A673 (cell line): ENCODE data around the gene SCNN1A. TPM values are rescaled to one million over a fixed set of nuclear protein-coding genes. Genes with fewer than 3 reads are reported as not detected.

ENCODE experiments used
- BruUV-seq: library from RNA; stranded (reverse); fragments of 400-500 nt; replicated peaks from 2 replicates; lab custom pipeline; 2021; lab: Mats Ljungman, UMichigan
- CTCF ChIA-PET: fragments of 300-600 bp; sonication (Branson Sonifier 250); formaldehyde crosslinking; loops from one replicate; lab custom pipeline; 2022; ENCODE audit warnings: antibody characterized with exemption; lab: Charles Lee
- POLR2A ChIA-PET: fragments of 300-600 bp; sonication (Branson Sonifier 250); formaldehyde crosslinking; loops from one replicate; lab custom pipeline; 2022; ENCODE audit warnings: antibody characterized with exemption; ENCODE audit not compliant: low non-redundant PET; lab: Charles Lee
- DNase-seq: peaks from one replicate; pipeline ENCODE4 v3.0.0-alpha.2; 2015; ENCODE audit warnings: low spot score
- H3K27ac ChIP-seq: fragments of 200-600 bp; sonication (generic); 2 replicates; pipeline ENCODE4 v1.5.1; 2016; ENCODE audit warnings: mixed run types, low read depth, mild to moderate bottlenecking, mixed read lengths, antibody characterized with exemption, low read length; ENCODE audit not compliant: poor library complexity, severe bottlenecking
- H3K27me3 ChIP-seq: fragments of 200-600 bp; sonication (generic); replicated peaks from 2 replicates; pipeline ENCODE4 v1.6.1; 2017; ENCODE audit warnings: mixed run types, low read depth, mild to moderate bottlenecking, mixed read lengths, antibody characterized with exemption, low read length; ENCODE audit not compliant: insufficient read depth, poor library complexity
- H3K36me3 ChIP-seq: fragments of 200-600 bp; sonication (generic); 2 replicates; pipeline ENCODE4 v1.6.1; 2016; ENCODE audit warnings: mixed run types, mild to moderate bottlenecking, mixed read lengths, antibody characterized with exemption, low read length; ENCODE audit not compliant: insufficient read depth, poor library complexity, severe bottlenecking
- H3K4me1 ChIP-seq: fragments of 200-600 bp; sonication (generic); 2 replicates; pipeline ENCODE4 v1.6.1; 2017; ENCODE audit warnings: mixed run types, mild to moderate bottlenecking, mixed read lengths, antibody characterized with exemption, low read length; ENCODE audit not compliant: insufficient read depth, poor library complexity, severe bottlenecking
- H3K4me3 ChIP-seq: fragments of 200-600 bp; sonication (generic); 2 replicates; pipeline ENCODE4 v1.5.1; 2016; ENCODE audit warnings: low read depth, mixed run types, mild to moderate bottlenecking, mixed read lengths, low read length; ENCODE audit not compliant: poor library complexity, severe bottlenecking
- H3K9me3 ChIP-seq: fragments of 200-600 bp; sonication (generic); 2 replicates; pipeline ENCODE4 v1.6.1; 2016; ENCODE audit warnings: mixed run types, low read depth, mild to moderate bottlenecking, mixed read lengths, antibody characterized with exemption, low read length; ENCODE audit not compliant: poor library complexity, severe bottlenecking
- CTCF ChIP-seq: fragments of 300-800, 200-600 bp; sonication (generic); conservative IDR thresholded peaks from 2 replicates; pipeline ENCODE4 v1.5.1; 2017; ENCODE audit warnings: low read depth, mild to moderate bottlenecking, antibody characterized with exemption, low read length, moderate library complexity, mixed read lengths
- EZH2 ChIP-seq: fragments of 200-600 bp; sonication (generic); IDR thresholded peaks from 2 replicates; pipeline ENCODE4 v1.6.1; 2017; ENCODE audit warnings: borderline replicate concordance, low read depth, mild to moderate bottlenecking, mixed read lengths, antibody characterized with exemption, low read length; ENCODE audit not compliant: poor library complexity, severe bottlenecking
- intact Hi-C: fragments of 100-400 bp; cut with micrococcal nuclease; formaldehyde crosslinking; loops from one replicate; pipeline ENCODE4 v1.10.0; 2022; ENCODE audit not compliant: unreplicated experiment
- total RNA-seq: library from RNA; stranded (reverse); gene quantifications from 2 replicates; pipeline ENCODE4 v1.2.3, GENCODE V29; 2021

Gene SCNN1A
- total RNA-seq, 1 experiment from 2014 or later = not detected

- intact Hi-C loops = no loop called here
Measured at GRCh38 chr12:6333566-6333965, 41.8 kb downstream of the SCNN1A start.

GRCh38 chr12:6333029-6333428 lies 42.3 kb downstream of the SCNN1A start:
- Histone ChIP-seq H3K4me1 (peaks cover 38% of the 10 kb centered on the region), H3K9me3 (no peaks in the 10 kb centered on the region), H3K4me3 (no peak overlapping the region), H3K27me3 (no peaks in the 10 kb centered on the region), H3K27ac (peak overlapping the region; percentile 35), H3K36me3 (peaks cover 63% of the 10 kb centered on the region)
- no TSS peak for BruUV-seq
- ChIA-PET CTCF (interaction anchor here (0.7 kb wide), 1 partner anchor 10 kb away, joined by 3 read pairs; no protein-coding TSS in a partner anchor), POLR2A (no interaction called here)
- intact Hi-C loops = no loop called here
- no peak for DNase-seq
- TF ChIP-seq EZH2 (no peak), CTCF (no peak)

More at GRCh38 chr12:6333566-6333965, 41.8 kb downstream of the SCNN1A start:
- ChIA-PET CTCF (no interaction called here), POLR2A (no interaction called here)
- TF ChIP-seq CTCF (no peak), EZH2 (no peak)
- Histone ChIP-seq H3K27me3 (no peaks in the 10 kb centered on the region), H3K4me1 (peaks cover 41% of the 10 kb centered on the region), H3K9me3 (no peaks in the 10 kb centered on the region), H3K27ac (peak overlapping the region; percentile 53), H3K36me3 (peaks cover 60% of the 10 kb centered on the region), H3K4me3 (no peak overlapping the region)
- BruUV-seq = no TSS peak
- DNase-seq = no peak

GRCh38 chr12:6332459-6332858 lies 42.9 kb downstream of the SCNN1A start:
- DNase-seq = peak; percentile 65
- no peaks in the 10 kb centered on the region for H3K9me3 ChIP-seq
- no peak overlapping the region for H3K4me3 ChIP-seq
- H3K4me1 ChIP-seq = peaks cover 33% of the 10 kb centered on the region
- peaks cover 66% of the 10 kb centered on the region for H3K36me3 ChIP-seq
- TF ChIP-seq EZH2 = no peak
- no peak for TF ChIP-seq CTCF
- ChIA-PET POLR2A (no interaction called here), CTCF (interaction anchor here (0.7 kb wide), 1 partner anchor 10 kb away, joined by 3 read pairs; no protein-coding TSS in a partner anchor)
- H3K27me3 ChIP-seq = no peaks in the 10 kb centered on the region
- intact Hi-C loops = no loop called here
- peak overlapping the region; percentile 35 for H3K27ac ChIP-seq
- BruUV-seq = no TSS peak
